Loucy (cell line): ENCODE data around the gene CTIF.

Source experiments
- H2AFZ ChIP-seq: fragments of 200-600 bp; sonication (generic); 2 replicates; pipeline ENCODE4 v1.6.0; 2016; ENCODE audit warnings: antibody characterized with exemption, mild to moderate bottlenecking, low read length, moderate library complexity
- H3F3A ChIP-seq: fragments of 200-600 bp; 2 replicates; pipeline ENCODE4 v1.6.0; 2016; ENCODE audit warnings: antibody characterized with exemption, low read depth, mild to moderate bottlenecking
- H3K27me3 ChIP-seq: fragments of 200-600 bp; sonication (generic); 2 replicates; pipeline ENCODE4 v1.6.1; 2014; ENCODE audit warnings: low read length, mild to moderate bottlenecking; ENCODE audit not compliant: insufficient read depth, poor library complexity, severe bottlenecking
- H3K36me3 ChIP-seq: fragments of 200-600 bp; sonication (generic); 2 replicates; pipeline ENCODE4 v1.6.1; 2016; ENCODE audit warnings: low read length; ENCODE audit not compliant: insufficient read depth
- H3K4me1 ChIP-seq: fragments of 200-600 bp; sonication (generic); 2 replicates; pipeline ENCODE4 v1.5.1; 2014; ENCODE audit warnings: low read length, mild to moderate bottlenecking; ENCODE audit not compliant: insufficient read depth, poor library complexity, severe bottlenecking
- H3K4me2 ChIP-seq: fragments of 200-600 bp; sonication (generic); 2 replicates; pipeline ENCODE4 v1.6.0; 2014; ENCODE audit warnings: antibody characterized with exemption, low read length, low read depth, mild to moderate bottlenecking; ENCODE audit not compliant: poor library complexity, severe bottlenecking
- H3K4me3 ChIP-seq: fragments of 200-600 bp; sonication (generic); 2 replicates; pipeline ENCODE4 v1.5.1; 2014; ENCODE audit warnings: low read length, mild to moderate bottlenecking, mixed read lengths; ENCODE audit not compliant: poor library complexity, severe bottlenecking
- H3K79me2 ChIP-seq: fragments of 200-600 bp; sonication (generic); 2 replicates; pipeline ENCODE4 v1.6.1; 2014; ENCODE audit warnings: low read length; ENCODE audit not compliant: insufficient read depth
- H3K9ac ChIP-seq: fragments of 200-600 bp; sonication (generic); 2 replicates; pipeline ENCODE4 v1.6.0; 2014; ENCODE audit warnings: mild to moderate bottlenecking, low read depth, low read length, moderate library complexity; ENCODE audit not compliant: poor library complexity, severe bottlenecking
- H3K9me2 ChIP-seq: fragments of 200-600 bp; sonication (generic); replicated peaks from 2 replicates; pipeline ENCODE4 v1.6.1; 2016; ENCODE audit warnings: low read depth, low read length, mixed read lengths
- H3K9me3 ChIP-seq: fragments of 200-600 bp; sonication (generic); 2 replicates; pipeline ENCODE4 v1.6.1; 2014; ENCODE audit warnings: mild to moderate bottlenecking, antibody characterized with exemption, low read length, low read depth; ENCODE audit not compliant: insufficient read depth
- H4K20me1 ChIP-seq: fragments of 200-600 bp; sonication (generic); 2 replicates; pipeline ENCODE4 v1.6.0; 2014; ENCODE audit warnings: antibody characterized with exemption, low read length, mild to moderate bottlenecking; ENCODE audit not compliant: insufficient read depth, poor library complexity, severe bottlenecking
- EZH2phosphoT487 ChIP-seq: fragments of 200-600 bp; IDR thresholded peaks from 2 replicates; pipeline ENCODE4 v1.6.1; 2018; ENCODE audit warnings: antibody characterized with exemption, mild to moderate bottlenecking, moderate library complexity, borderline replicate concordance
- TF ChIP-seq, protein P1 (sequence below): fragments of 200-600 bp; sonication (generic); conservative IDR thresholded peaks from 2 replicates; pipeline ENCODE4 v1.5.1; 2014; ENCODE audit warnings: mild to moderate bottlenecking, antibody characterized with exemption, low read length

CTIF gene

DNA sequence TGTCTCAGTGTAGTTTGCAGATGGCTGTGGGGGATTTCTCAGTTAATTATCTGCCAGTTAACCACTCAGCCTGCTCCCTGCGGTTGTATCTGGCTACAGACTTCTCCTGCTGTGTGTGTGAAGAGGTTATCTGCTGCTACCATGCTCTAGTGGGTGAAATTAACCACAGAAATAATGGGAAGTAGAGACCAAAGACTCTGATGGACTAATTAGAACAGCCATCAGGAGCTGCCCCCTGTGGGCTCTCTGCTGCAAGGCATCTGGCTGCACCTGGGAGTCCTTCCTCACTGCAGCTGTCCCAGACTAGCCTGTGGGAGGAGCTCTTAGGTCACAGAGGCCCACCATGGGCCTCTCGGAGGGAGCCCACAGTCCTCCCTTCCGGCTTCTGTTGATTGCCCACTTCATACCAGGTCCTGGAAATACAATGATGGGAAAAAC, 66.6 kb downstream of the CTIF start:
- Histone ChIP-seq H3K4me1 (peaks cover 3% of the 10 kb centered on the region), H3K9me2 (no peaks in the 10 kb centered on the region), H3K4me3 (no peak overlapping the region), H3K4me2 (no peak overlapping the region), H3F3A (no peaks in the 10 kb centered on the region), H3K27me3 (no peaks in the 10 kb centered on the region), H4K20me1 (no peaks in the 10 kb centered on the region), H3K79me2 (no peaks in the 10 kb centered on the region), H3K36me3 (no peaks in the 10 kb centered on the region; the same call in 1 of the 2 replicates), H2AFZ (no peak overlapping the region), H3K9me3 (no peaks in the 10 kb centered on the region), H3K9ac (no peak overlapping the region)
- TF ChIP-seq EZH2phosphoT487 = no peak
- TF ChIP-seq, protein P1, sequence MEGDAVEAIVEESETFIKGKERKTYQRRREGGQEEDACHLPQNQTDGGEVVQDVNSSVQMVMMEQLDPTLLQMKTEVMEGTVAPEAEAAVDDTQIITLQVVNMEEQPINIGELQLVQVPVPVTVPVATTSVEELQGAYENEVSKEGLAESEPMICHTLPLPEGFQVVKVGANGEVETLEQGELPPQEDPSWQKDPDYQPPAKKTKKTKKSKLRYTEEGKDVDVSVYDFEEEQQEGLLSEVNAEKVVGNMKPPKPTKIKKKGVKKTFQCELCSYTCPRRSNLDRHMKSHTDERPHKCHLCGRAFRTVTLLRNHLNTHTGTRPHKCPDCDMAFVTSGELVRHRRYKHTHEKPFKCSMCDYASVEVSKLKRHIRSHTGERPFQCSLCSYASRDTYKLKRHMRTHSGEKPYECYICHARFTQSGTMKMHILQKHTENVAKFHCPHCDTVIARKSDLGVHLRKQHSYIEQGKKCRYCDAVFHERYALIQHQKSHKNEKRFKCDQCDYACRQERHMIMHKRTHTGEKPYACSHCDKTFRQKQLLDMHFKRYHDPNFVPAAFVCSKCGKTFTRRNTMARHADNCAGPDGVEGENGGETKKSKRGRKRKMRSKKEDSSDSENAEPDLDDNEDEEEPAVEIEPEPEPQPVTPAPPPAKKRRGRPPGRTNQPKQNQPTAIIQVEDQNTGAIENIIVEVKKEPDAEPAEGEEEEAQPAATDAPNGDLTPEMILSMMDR = peak; percentile 90

DNA sequence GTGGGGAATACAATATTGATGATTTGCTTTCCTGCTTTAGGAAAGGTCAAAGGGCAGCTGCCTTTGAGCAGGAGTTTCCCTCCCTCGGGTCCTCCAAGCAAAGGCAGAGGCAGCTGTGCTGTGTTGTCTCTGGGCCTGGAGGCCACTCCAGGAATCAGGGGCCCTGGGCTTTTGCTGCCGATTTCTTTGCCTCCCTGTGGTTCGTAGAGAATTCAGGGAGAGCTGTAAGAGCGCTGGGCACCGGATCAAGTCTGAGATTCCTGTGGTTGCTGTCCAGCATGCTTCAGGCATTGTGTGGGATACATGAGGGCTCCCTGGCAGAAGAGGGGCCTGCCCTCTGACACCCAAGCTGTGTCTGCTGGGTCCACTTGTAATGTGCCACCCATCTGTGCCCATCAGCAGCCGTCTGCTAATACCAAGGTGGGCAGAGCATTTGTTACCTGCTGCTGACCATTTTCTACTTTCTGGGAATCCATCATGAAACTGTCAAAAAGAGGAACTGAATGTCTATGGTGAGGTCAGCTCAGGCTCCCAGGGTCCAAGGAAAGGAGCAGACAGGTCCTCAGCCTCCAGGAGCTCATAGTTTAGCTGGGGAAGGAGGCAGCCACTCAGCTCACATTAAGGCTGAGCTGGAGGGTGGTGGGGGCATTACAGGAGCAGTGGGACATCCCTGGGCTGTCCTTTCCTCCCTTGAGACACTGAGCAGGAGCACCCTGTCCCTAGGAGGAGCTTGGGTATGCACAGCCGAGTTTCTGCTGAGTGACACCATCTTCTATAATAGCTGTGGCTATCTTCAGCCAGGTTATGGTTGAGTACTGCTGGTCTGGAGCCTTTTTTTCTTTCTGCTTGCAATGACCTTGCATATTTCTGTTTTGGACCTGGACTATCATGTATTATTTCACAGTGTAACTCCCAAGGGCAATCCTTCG, 68.5 kb downstream of the CTIF start:
- no peak overlapping the region for H3K9ac ChIP-seq
- no peaks in the 10 kb centered on the region for H4K20me1 ChIP-seq
- H3K9me3 ChIP-seq = no peaks in the 10 kb centered on the region
- H3K4me3 ChIP-seq = no peak overlapping the region
- H3K79me2 ChIP-seq = 0 out of 2 replicates have a peak, but pooled peaks cover 4% of the 10 kb centered on the region
- H3K4me2 ChIP-seq = no peak overlapping the region
- no peaks in the 10 kb centered on the region for H3K27me3 ChIP-seq
- TF ChIP-seq, protein P1 = no peak
- TF ChIP-seq EZH2phosphoT487 = no peak
- no peaks in the 10 kb centered on the region for H3F3A ChIP-seq
- no peaks in the 10 kb centered on the region; the same call in 1 of the 2 replicates for H3K36me3 ChIP-seq
- H3K9me2 ChIP-seq = no peaks in the 10 kb centered on the region
- H3K4me1 ChIP-seq = no peaks in the 10 kb centered on the region
- H2AFZ ChIP-seq = no peak overlapping the region

DNA sequence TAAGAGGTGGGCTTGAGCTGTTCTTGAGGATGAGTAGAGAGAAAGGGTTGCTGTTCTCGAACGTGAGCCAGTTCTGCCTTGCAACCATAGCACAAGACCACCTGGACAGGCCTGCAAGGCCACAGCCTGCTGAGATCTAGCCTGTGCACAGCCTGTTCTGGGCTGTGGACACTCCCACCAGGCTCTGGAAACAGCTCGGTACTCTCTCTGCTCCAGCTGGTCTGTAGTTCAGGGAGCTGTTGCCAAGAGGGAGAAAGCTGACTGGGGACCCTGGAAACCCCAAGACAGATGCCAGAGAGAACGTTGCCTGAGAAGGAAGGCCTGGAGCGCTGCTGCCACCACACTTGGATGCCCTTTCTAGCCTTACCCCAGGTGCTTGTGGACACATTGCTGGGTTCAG, 69.8 kb downstream of the CTIF start:
- 0 out of 2 replicates have a peak, but pooled peaks cover 4% of the 10 kb centered on the region for H3K79me2 ChIP-seq
- no peaks in the 10 kb centered on the region for H3K9me3 ChIP-seq
- H2AFZ ChIP-seq = no peak overlapping the region
- H3K4me3 ChIP-seq = no peak overlapping the region
- no peaks in the 10 kb centered on the region for H3K27me3 ChIP-seq
- no peaks in the 10 kb centered on the region for H4K20me1 ChIP-seq
- H3K36me3 ChIP-seq = no peaks in the 10 kb centered on the region; the same call in 1 of the 2 replicates
- no peak for TF ChIP-seq EZH2phosphoT487
- TF ChIP-seq, protein P1 = no peak
- H3K9me2 ChIP-seq = no peaks in the 10 kb centered on the region
- no peaks in the 10 kb centered on the region for H3F3A ChIP-seq
- H3K4me1 ChIP-seq = no peaks in the 10 kb centered on the region
- H3K9ac ChIP-seq = no peak overlapping the region
- no peak overlapping the region for H3K4me2 ChIP-seq
